GM12865 (cell line): Measurements from ENCODE around the gene CEP41.

ENCODE experiments used
- DNase-seq: peaks from one replicate; pipeline ENCODE4 v3.0.0; 2010; ENCODE audit warnings: low read depth
- H3K4me3 ChIP-seq: 2 replicates; pipeline ENCODE4 v1.5.1; 2011; ENCODE audit warnings: mild to moderate bottlenecking, low read depth, low read length, control low read depth
- CTCF ChIP-seq: IDR thresholded peaks from 2 replicates; pipeline ENCODE4 v1.5.1; 2011; ENCODE audit warnings: low read length, control low read depth, low read depth, inconsistent platforms; ENCODE audit not compliant: insufficient read depth; ENCODE audit errors: missing control alignments

Gene CEP41

GRCh38 chr7:130444751-130445407, 4.1 kb upstream of the CEP41 start:
- no peak for DNase-seq
- no peak for TF ChIP-seq CTCF
- H3K4me3 ChIP-seq: no peak overlapping the region

GRCh38 chr7:130444234-130444633, 3.4 kb upstream of the CEP41 start:
- TF ChIP-seq CTCF: no peak
- H3K4me3 ChIP-seq: no peak overlapping the region
- DNase-seq: no peak

GRCh38 chr7:130442601-130443000, 1.8 kb upstream of the CEP41 start:
- no peak for DNase-seq
- H3K4me3 ChIP-seq: no peak overlapping the region
- TF ChIP-seq CTCF: no peak

- peak overlapping the region; percentile 72 for H3K4me3 ChIP-seq
- DNase-seq: peak; percentile 12
- TF ChIP-seq CTCF: no peak
Observed at GRCh38 chr7:130441408-130441869, 623 bp upstream of the CEP41 start.

GRCh38 chr7:130436253-130436652, 4.6 kb downstream of the CEP41 start:
- no peak for DNase-seq
- H3K4me3 ChIP-seq: no peak overlapping the region
- no peak for TF ChIP-seq CTCF

GRCh38 chr7:130435311-130435854, 5.4 kb downstream of the CEP41 start:
- no peak overlapping the region for H3K4me3 ChIP-seq
- no peak for TF ChIP-seq CTCF
- DNase-seq: no peak

GRCh38 chr7:130433301-130433700, 7.5 kb downstream of the CEP41 start:
- TF ChIP-seq CTCF: no peak
- no peak overlapping the region for H3K4me3 ChIP-seq
- no peak for DNase-seq
